D721Med (cell line): ENCODE results near the gene ASTE1.
"Not testable (repeated sequence)": the region's sequence is repeated elsewhere in the genome, so short reads cannot be mapped to it uniquely, and the experiment has no call there.

Source experiments
- DNase-seq: peaks from one replicate; pipeline ENCODE4 v3.0.0; 2011; ENCODE audit warnings: low spot score; ENCODE audit not compliant: insufficient read length
- FAIRE-seq: peaks from 2 replicates; lab custom pipeline; 2011; peaks lifted over from hg19 to GRCh38; lab: Jason Lieb, UNC
- TF ChIP-seq, protein P1 (sequence below): IDR thresholded peaks from 2 replicates; pipeline ENCODE4 v1.5.1; 2012; ENCODE audit warnings: mild to moderate bottlenecking, control low read depth; ENCODE audit not compliant: insufficient read depth; ENCODE audit errors: missing control alignments

The ASTE1 gene

DNA sequence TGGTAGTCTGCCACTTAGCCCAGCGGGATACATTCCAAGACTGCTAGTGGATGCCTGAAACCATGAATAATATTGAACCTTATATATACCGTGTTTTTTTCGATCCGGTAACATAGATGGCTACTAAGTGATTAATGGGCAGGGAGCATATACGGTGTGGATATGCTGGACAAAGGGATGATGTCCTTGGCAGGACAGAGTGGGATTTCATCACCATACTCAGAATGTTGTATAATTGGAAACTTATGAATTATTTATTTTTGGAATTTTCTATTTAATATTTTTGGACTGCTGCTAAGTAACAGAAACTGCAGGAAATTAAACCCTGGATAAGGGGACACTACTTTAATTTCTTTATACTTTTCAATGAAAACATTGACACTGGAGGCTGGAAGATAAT lies 53.2 kb downstream of the ASTE1 start:
- DNase-seq (no peak), FAIRE-seq (no peak)
- TF ChIP-seq, protein P1, sequence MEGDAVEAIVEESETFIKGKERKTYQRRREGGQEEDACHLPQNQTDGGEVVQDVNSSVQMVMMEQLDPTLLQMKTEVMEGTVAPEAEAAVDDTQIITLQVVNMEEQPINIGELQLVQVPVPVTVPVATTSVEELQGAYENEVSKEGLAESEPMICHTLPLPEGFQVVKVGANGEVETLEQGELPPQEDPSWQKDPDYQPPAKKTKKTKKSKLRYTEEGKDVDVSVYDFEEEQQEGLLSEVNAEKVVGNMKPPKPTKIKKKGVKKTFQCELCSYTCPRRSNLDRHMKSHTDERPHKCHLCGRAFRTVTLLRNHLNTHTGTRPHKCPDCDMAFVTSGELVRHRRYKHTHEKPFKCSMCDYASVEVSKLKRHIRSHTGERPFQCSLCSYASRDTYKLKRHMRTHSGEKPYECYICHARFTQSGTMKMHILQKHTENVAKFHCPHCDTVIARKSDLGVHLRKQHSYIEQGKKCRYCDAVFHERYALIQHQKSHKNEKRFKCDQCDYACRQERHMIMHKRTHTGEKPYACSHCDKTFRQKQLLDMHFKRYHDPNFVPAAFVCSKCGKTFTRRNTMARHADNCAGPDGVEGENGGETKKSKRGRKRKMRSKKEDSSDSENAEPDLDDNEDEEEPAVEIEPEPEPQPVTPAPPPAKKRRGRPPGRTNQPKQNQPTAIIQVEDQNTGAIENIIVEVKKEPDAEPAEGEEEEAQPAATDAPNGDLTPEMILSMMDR, result no peak

DNA sequence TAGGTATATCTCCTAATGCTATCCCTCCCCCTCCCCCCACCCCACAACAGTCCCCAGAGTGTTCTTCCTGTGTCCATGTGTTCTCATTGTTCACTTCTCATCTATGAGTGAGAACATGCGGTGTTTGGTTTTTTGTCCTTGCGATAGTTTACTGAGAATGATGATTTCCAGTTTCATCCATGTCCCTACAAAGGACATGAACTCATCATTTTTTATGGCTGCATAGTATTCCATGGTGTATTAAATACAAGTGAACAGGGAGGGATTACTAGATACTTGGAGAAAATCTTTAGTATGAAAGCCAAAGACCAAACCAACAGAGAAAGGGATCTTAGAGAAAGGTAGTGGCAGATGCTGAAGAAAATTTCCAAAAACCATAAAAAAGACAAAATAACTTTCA lies 54.0 kb downstream of the ASTE1 start:
- not testable (repeated sequence) for FAIRE-seq, DNase-seq

DNA sequence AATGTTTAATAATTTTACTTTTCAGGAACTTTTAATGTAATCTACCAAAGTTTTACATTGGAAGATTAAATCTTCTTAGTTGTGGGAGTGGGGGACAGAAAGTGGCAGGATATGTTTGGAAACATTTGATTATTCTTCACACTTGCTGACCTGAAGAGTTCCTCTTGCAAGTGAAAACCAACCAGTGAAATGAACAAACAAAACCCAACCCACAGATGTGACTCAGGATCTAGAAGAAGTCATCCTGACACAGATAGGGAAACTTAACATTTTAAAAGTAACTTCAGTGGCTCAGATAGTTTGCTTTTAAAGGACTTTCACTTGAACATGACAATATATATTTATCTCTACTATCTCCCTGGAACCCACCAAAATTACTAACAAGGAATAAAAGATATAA lies 55.4 kb downstream of the ASTE1 start:
- no peak for FAIRE-seq
- DNase-seq, result no peak
- TF ChIP-seq, protein P1, result no peak

DNA sequence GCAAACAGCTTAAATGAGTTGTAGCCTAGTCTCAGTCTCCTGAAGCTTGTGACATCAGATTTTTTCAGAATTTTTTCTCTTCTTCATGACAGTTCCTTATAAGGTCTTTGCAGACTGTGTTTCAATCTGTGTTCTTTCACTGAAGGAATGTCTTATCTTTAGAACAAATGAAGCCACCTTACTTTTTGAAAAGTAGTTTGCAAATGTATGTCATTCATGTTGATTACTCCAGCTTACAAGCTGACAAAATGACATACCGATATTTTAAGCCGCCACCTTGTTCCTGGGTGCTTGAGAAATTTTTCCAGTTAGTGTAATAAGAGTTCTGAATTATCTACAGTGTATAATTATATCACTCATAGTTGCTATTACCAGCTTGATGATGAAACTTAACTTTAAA lies 57.0 kb downstream of the ASTE1 start:
- TF ChIP-seq, protein P1, result no peak
- FAIRE-seq (no peak), DNase-seq (no peak)

DNA sequence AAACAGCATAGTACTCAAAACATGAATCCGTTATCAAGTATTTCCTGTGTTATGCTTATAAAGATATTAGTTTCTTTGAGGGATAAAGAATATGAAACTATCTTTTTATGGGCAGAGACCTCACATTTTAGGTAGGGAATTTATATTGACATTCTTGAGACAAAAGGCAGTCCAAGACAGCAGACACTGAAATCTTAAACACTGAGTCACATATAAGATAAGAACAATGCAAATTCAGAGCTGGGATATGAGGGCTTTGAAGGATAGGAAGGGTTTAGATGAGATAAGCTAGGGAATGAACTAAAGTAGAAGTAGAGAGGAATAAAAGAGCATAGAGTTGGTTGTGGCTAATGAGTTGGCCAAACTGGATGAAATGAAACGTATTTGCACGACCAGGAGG lies 58.4 kb downstream of the ASTE1 start:
- DNase-seq, result no peak
- TF ChIP-seq, protein P1, result no peak
- FAIRE-seq, result no peak

DNA sequence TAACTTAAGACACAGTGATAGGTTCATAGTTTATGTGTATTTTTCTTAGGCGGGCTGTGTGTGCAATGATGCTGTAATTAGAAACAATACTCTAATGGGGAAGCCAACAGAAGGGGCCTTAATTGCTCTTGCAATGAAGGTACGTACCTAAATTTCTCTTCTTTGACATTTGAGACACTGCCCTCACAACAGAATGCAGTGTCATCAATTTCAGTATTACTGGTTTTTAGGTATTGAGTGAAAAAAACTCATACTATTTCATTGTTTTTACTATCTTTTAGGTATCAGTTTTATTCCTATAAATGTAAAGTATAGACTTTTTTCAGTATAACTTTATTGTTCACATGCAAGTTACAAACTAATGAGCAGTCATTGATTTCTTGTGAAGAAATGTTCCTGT lies 59.3 kb downstream of the ASTE1 start:
- DNase-seq, result no peak
- FAIRE-seq, result no peak
- TF ChIP-seq, protein P1, result no peak

DNA sequence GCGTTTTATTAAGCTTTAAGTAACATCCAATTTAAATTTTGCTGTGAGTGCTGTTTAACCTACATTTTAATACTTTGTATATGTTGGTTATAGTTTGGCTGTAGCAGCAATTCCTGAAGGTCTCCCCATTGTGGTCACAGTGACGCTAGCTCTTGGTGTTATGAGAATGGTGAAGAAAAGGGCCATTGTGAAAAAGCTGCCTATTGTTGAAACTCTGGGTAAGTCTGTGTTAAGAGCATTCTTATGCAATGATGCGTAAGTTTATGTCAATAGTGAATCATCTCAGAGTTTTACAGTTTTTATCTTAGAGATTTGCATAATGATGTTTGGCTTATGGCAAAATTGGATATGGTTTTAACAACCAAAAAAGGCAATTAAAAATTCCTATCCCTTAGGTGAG lies 62.7 kb downstream of the ASTE1 start:
- TF ChIP-seq, protein P1, result no peak
- no peak for FAIRE-seq

More for the DNA sequence above, 62.7 kb downstream of the ASTE1 start:
- no peak for DNase-seq
